ENCODE data around the gene GNAI3. TPM values are rescaled to one million over a fixed set of nuclear protein-coding genes. Genes with fewer than 3 reads are reported as not detected.

The GNAI3 gene
- total and polyA plus RNA-seq, 2 of the 13 experiments (the other 11 are each of a cell fraction or from before 2014, with no cell fraction given) = 4.3 to 9.0 TPM

- TF ChIP-seq ZBTB44 (CRISPR knock-in tag; IDR thresholded peaks at IDR 0.05) (no peak), CBX5 (CRISPR knock-in tag; IDR thresholded peaks at IDR 0.05; ENCODE audit: borderline replicate concordance) (peak; percentile 68; the same call in 1 of the 2 replicates), CENPT (CRISPR knock-in tag; IDR thresholded peaks at IDR 0.05; ENCODE audit: low read depth) (0 out of 2 replicates have a peak, but pooled peaks have one; percentile 17), ZNF432 (CRISPR knock-in tag; IDR thresholded peaks at IDR 0.05; ENCODE audit: borderline replicate concordance) (no peak), THAP11 (CRISPR knock-in tag; IDR thresholded peaks at IDR 0.05) (peak; percentile 74), ZNF431 (CRISPR knock-in tag; IDR thresholded peaks at IDR 0.05; ENCODE audit: borderline replicate concordance, low read depth) (no peak; the same call in 1 of the 2 replicates), AHDC1 (CRISPR knock-in tag; IDR thresholded peaks at IDR 0.05; ENCODE audit: borderline replicate concordance) (peak; percentile 42; the same call in 1 of the 2 replicates), CEBPZ (IDR thresholded peaks at IDR 0.05; ENCODE audit: low read length) (no peak), ZKSCAN1 (IDR thresholded peaks at IDR 0.05; ENCODE audit: low read length) (no peak), ATF7-NPFF (CRISPR knock-in tag; IDR thresholded peaks at IDR 0.05; ENCODE audit: low read depth) (no peak), NPAS2 (CRISPR knock-in tag; IDR thresholded peaks at IDR 0.05; ENCODE audit: borderline replicate concordance) (no peak), EHMT2 (IDR thresholded peaks at IDR 0.05; ENCODE audit: borderline replicate concordance, low read depth, low read length) (no peak), ZBTB34 (CRISPR knock-in tag; IDR thresholded peaks at IDR 0.05) (no peak), ZNF709 (CRISPR knock-in tag; IDR thresholded peaks at IDR 0.05) (0 out of 2 replicates have a peak, but pooled peaks have one; percentile 7), CBX2 (IDR thresholded peaks at IDR 0.05; ENCODE audit: low read depth, low read length) (no peak), CBX2 (CRISPR knock-in tag; IDR thresholded peaks at IDR 0.05; ENCODE audit: low read depth) (no peak)
Observed at GRCh38 chr1:109655615-109656519, 107.5 kb downstream of the GNAI3 start, which contains the start of gene GSTM4 (continued).
